GM19452 (cell line): ENCODE results near the gene RPL10A.

Experiments
- ATAC-seq: cut with Tn5 transposase; IDR thresholded peaks from one replicate; pipeline ENCODE4 v1.9.1; 2021; ENCODE audit not compliant: unreplicated experiment

Gene RPL10A

DNA sequence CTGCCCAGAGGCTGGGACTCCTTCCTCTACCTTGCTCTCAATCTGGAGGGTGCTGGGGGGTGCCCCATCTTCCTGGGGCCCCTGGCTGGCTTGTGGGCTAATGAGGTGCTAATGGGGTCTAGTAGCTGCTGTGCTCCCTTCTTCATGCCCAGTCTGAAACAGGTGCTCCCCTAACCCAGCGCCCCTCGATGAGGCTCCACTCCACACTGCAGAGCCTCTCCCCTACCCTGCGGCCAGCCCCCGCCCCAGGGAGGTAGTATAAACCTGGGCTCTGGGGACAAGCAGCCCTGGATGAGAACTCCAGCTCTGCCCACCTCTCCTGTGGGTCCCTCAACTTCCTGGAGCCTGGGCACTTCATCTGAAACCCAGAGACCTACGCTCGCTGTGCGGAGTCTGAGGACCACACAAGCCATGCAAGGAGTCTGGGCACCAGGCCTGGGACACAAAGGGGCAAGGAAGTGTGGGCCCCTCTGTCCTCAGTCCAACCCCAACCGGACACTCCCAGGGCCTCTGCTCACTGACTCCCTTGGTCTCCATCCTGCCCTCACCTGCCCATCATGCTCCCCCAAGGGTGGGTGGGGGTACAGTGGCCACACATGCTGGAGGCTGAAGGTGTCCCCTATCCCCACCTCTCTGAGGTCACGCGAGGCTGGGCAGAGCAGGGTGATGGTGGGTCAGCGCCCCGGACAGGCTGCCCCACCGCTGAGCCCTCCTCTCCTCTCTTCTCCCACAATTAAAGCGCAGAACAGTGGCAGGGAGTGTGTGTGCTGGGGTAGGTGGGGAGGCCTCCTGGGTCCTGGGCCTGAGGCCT lies 6.1 kb downstream of the RPL10A start:
- no peak for ATAC-seq

GRCh38 chr6:35474942-35475570 lies 6.9 kb downstream of the RPL10A start:
- ATAC-seq = no peak

DNA sequence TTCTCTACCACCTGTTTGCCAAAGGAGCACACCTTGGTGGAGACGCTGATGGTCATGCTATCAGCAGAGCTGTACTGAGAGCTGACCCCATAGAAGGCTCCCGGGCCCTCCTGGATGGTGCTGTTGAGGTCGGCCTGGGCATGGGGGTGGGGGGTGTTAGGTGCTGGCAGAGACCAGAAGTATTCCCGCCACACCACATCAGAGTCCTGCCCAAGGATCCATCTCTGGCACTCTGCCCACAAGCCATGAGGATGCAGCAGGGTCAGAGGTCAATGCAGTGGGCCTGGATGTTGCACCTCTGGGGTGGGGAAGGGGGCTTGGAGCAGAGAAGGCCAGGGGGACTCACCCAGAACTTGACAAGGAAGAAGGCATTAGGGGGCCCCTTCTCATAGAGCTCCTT lies 7.4 kb downstream of the RPL10A start:
- no peak for ATAC-seq

GRCh38 chr6:35476004-35476403 lies 7.8 kb downstream of the RPL10A start:
- no peak for ATAC-seq

DNA sequence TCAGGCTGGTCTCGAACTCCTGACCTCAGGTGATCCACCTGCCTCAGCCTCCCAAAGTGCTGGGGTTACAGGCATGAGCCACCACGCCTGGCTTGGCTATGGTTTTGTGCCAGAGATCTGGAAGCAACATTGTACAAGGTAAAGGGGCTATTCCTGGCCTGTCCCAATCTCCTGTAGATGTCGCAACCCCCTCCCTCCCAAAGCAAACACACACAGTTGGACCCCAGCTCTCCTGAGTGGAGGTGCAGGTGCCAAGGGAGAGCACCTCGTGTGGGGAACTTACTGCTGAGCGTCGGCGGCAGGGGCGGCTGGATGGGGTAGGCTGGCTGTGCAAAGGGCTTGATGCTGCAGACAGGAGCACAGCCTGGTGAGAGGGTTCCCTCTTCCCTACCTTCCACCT lies 8.8 kb downstream of the RPL10A start:
- ATAC-seq = no peak

GRCh38 chr6:35477551-35478179 lies 9.5 kb downstream of the RPL10A start:
- no peak for ATAC-seq

DNA sequence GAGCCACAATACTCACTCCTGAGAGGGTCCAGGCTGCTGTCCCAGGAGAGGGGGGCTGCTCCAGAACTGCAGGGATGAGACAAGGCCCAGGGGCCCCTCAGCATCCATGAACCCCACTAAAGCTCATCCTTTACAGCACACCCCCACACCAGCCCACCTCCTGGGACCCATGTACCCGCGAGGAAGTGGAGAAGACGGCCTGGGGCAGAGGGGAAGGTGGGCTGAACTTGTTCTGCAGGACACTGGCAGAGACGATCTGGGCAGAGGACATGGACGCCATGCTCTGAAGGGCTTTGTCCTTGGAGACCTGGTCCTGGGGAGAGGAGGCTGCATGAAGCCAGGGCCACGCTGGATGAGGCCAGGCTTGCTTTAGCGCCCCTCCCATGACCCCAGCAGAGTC lies 10.1 kb downstream of the RPL10A start:
- no peak for ATAC-seq

DNA sequence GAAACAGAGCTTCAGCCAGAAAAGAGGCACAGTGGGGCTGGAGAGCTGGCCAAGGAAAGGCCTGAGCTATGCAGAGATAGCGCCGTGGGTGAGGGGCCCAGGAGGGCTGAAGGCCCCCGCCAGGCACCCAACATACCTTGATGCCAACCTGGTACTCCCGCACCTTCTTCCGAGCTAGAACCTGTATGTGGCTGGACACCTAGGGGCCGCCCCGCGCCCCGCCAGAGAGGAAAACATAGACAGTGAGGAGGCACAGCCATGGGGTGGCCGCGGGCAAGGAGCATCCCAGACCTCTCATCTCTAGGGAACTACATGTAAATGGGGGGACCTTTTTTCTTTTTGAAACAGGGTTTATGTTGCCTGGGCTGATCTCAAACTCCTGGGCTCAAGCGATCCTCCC lies 12.0 kb downstream of the RPL10A start:
- ATAC-seq = no peak

DNA sequence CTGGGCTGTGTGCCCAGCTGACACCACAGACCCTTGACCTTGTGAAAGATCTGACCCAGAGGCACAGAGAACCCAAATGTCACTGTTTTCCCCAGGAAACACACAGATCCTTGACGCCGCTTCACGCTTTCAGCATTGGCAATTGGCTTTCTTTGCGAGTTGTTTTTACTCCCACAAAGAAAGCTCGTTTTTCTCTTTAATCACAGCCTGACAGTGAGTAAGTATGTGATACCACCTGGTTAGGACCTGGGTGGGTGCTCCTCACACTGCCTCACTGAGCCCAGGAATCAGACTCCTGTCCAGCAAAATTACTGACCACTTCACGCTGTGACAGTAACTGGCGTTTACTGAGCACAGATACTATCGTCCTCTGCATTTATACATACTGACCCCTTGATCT lies 13.0 kb downstream of the RPL10A start:
- ATAC-seq = no peak

DNA sequence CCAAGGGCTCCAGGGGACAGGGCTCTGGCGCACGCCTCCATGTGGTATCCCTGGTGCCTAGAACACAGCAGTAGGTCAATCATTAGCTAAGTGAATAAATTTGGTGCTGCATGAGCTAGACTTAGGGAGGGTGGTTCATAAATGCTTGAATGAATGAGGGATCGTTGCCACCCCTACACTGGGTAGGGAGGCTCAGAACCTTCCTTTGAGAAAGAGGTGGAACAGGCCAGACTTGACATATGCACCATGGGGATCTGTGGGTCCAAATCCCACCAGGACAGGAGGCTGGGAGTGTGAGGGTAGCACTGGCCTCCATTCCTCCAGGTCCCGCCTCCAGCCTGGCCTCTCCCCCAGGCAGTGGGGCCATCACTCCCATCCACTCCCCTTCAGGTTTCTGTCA lies 14.9 kb downstream of the RPL10A start:
- ATAC-seq = no peak

GRCh38 chr6:35483490-35483889 lies 15.3 kb downstream of the RPL10A start:
- ATAC-seq = no peak

DNA sequence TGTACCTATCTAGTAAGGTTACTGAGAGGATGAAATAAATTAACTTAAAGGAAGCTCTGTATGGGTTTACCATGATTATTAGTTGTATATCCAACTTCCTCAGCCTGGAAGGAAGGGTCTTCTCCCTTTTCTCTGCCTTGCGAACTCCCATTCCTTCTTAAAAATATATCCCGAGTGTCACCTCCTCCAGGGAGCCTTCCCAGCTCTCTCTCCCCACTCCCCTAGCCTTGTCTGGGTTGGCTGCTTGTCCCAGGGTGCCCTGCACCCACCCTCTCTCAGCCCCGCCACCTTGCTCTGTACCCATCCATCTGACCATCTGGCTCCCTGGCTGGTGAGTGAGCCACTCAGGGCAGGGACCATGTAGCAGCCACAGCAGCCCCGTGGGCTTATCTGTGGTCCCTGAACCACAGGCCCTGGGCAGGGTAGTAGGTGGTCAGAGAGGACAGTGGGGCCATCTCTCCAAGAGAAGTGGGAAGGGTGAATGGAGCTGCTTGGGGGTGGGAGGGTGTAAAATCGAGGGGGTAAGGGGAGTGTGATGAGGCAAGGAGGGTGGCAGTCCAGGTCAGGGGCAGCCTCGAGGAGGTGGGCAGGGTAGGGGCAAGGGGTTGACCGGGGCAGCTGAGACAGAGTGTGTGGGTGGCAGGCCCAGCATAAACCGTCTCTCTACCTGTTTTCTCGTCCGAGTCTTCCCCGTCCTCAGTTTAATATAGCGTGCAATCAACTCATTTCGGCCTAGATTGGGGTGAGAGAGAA lies 15.9 kb downstream of the RPL10A start:
- no peak for ATAC-seq

DNA sequence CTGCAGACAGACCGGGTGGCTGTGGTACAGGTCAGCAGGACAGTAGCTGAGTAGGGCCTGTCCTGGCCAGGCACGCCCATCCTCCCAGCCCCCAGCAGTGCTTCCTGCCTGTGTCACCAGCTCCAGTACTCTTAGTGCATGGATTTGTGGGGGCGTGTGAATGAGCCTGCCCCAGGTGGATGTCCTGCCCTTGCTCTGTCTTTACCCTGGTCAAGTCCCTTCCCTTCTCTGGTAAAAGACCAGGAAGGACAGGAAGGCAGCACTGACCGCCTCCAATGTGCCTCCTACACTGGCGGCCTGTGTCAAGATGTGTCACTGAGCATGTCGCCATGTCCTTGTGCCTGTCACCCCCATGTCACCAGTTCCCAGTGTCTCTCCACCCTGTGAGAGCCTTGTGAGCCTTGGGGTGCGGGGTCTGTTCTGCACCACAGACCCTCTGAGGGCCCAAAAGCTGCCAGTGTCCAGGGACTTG lies 16.8 kb downstream of the RPL10A start:
- ATAC-seq = no peak

- ATAC-seq = no peak
Measured at GRCh38 chr6:35485402-35485877, 17.2 kb downstream of the RPL10A start.

GRCh38 chr6:35486005-35486925 lies 18.1 kb downstream of the RPL10A start:
- no peak for ATAC-seq

DNA sequence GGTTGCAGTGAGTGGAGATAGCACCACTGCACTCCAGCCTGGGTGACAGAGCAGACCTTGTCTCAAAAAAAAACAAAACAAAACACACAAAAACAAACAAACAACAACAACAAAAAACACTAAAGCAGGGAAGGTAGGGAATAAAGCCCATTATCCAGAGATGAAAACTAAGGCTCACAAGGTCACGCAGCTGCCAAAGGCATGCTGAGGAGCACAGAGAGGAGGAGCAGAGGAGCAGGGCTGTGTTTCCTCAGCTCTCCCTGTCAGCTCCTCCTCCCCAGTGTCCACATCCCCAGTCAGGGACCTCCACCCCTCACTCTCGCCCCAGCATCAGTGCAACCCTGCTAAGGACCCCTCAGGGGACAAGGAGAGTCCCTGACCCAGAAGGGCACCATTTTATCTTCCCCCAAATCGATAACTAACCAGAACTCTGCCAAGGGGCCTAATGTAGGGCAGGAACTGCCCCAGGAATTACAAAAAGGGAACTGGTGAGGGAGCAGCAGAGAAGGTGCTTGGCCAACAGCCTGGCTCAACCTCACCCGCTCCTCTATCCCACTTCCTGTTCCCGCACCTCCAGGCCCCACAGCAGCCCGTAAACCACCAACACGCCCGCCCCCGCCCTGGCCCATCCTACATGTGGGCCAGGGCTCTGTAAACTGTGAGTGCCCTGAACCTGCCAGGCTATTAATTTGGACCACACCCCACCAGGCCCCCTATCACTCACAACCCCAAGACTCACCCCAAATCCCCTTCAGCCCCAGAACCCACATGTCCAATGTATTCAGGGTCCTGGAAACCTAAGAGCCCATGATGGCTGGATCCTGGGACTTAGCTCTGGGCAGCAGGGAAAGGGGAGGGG lies 19.7 kb downstream of the RPL10A start:
- no peak for ATAC-seq

GRCh38 chr6:35488517-35488862 lies 20.3 kb downstream of the RPL10A start:
- ATAC-seq = no peak

GRCh38 chr6:35489066-35489465 lies 20.9 kb downstream of the RPL10A start:
- no peak for ATAC-seq
